NCI-H2196 (cell line): Measurements from ENCODE around the gene PCDHB10.
"Not testable (repeated sequence)": the region's sequence is repeated elsewhere in the genome, so short reads cannot be mapped to it uniquely, and the experiment has no call there.

Experiments
- DNase-seq: peaks from one replicate; lab custom pipeline; 2025; ENCODE audit not compliant: unreplicated experiment; lab: John Stamatoyannopoulos, UW

Gene PCDHB10

GRCh38 chr5:141186897-141187512, 5.1 kb upstream of the PCDHB10 start, which contains the start of gene PCDHB9:
PCDHB9 (plus strand) TSS chr5:141187161; CDS start chr5:141187319, 158 bp downstream.
- no peak for DNase-seq

- DNase-seq, result not testable (repeated sequence)
Measured at GRCh38 chr5:141188682-141189081, 3.5 kb upstream of the PCDHB10 start.

GRCh38 chr5:141189131-141189530, 3.0 kb upstream of the PCDHB10 start:
- DNase-seq, result not testable (repeated sequence)

GRCh38 chr5:141194332-141194731, 2.2 kb downstream of the PCDHB10 start:
- DNase-seq, result not testable (repeated sequence)

GRCh38 chr5:141196363-141196762, 4.2 kb downstream of the PCDHB10 start:
- DNase-seq, result no peak

GRCh38 chr5:141199359-141200235, 7.4 kb downstream of the PCDHB10 start, which contains the start of gene PCDHB11:
PCDHB11 (plus strand) TSS chr5:141199627; CDS start chr5:141199775, 148 bp downstream.
- peak; percentile 7 for DNase-seq

GRCh38 chr5:141201126-141201525, 9.0 kb downstream of the PCDHB10 start:
- not testable (repeated sequence) for DNase-seq

- not testable (repeated sequence) for DNase-seq
Measured at GRCh38 chr5:141201646-141202045, 9.5 kb downstream of the PCDHB10 start.

GRCh38 chr5:141208478-141208877, 16.3 kb downstream of the PCDHB10 start, which contains the start of gene PCDHB12:
PCDHB12 (plus strand) TSS chr5:141208719; CDS start chr5:141208908, 189 bp downstream.
- DNase-seq, result no peak

- not testable (repeated sequence) for DNase-seq
Measured at GRCh38 chr5:141210281-141210680, 18.1 kb downstream of the PCDHB10 start.

GRCh38 chr5:141210849-141211248, 18.7 kb downstream of the PCDHB10 start:
- not testable (repeated sequence) for DNase-seq

GRCh38 chr5:141213656-141214339, 21.6 kb downstream of the PCDHB10 start, which contains the start of gene PCDHB13:
PCDHB13 (plus strand) TSS chr5:141213919; CDS start chr5:141214124, 205 bp downstream.
- not testable (repeated sequence) for DNase-seq

- not testable (repeated sequence) for DNase-seq
Measured at GRCh38 chr5:141214583-141214982, 22.4 kb downstream of the PCDHB10 start.

- DNase-seq, result not testable (repeated sequence)
Measured at GRCh38 chr5:141215504-141215903, 23.4 kb downstream of the PCDHB10 start.

- not testable (repeated sequence) for DNase-seq
Measured at GRCh38 chr5:141216035-141216434, 23.9 kb downstream of the PCDHB10 start.

- DNase-seq, result peak; percentile 42
Measured at GRCh38 chr5:141223112-141223783, 31.1 kb downstream of the PCDHB10 start, which contains the start of gene PCDHB14. PCDHB14 (plus strand) TSS chr5:141223343; CDS start chr5:141223506, 163 bp downstream.

- DNase-seq, result not testable (repeated sequence)
Measured at GRCh38 chr5:141224844-141225243, 32.7 kb downstream of the PCDHB10 start.

- DNase-seq, result not testable (repeated sequence)
Measured at GRCh38 chr5:141225421-141225820, 33.3 kb downstream of the PCDHB10 start.

GRCh38 chr5:141234109-141234667, 42.0 kb downstream of the PCDHB10 start:
- DNase-seq, result no peak

GRCh38 chr5:141235922-141236321, 43.8 kb downstream of the PCDHB10 start:
- DNase-seq, result not testable (repeated sequence)
